T-helper 1 cell treated with Interleukin-12 subunit alpha and Interleukin-12 subunit beta and Interleukin-4 antibody, amounts not matched to agents 30 μg/mL and 1 μg/mL, for 36 hours (primary cell): ENCODE results near the gene OR12D1.
"Not testable (repeated sequence)": the region's sequence is repeated elsewhere in the genome, so short reads cannot be mapped to it uniquely, and the experiment has no call there.

Experiments used
- H3K27ac Mint-ChIP-seq: one replicate; pipeline ENCODE4 v1.8.0; 2021; ENCODE audit warnings: mild to moderate bottlenecking, mixed read lengths
- H3K27me3 Mint-ChIP-seq: one replicate; pipeline ENCODE4 v1.8.0; 2021; ENCODE audit warnings: low read depth, mixed read lengths
- H3K36me3 Mint-ChIP-seq: one replicate; pipeline ENCODE4 v1.8.0; 2021; ENCODE audit warnings: low read depth, mixed read lengths
- H3K4me1 Mint-ChIP-seq: one replicate; pipeline ENCODE4 v1.8.0; 2021; ENCODE audit warnings: low read depth, mixed read lengths
- H3K4me3 Mint-ChIP-seq: one replicate; pipeline ENCODE4 v1.8.0; 2021; ENCODE audit warnings: mild to moderate bottlenecking, moderate library complexity, mixed read lengths
- H3K9me3 Mint-ChIP-seq: one replicate; pipeline ENCODE4 v1.8.0; 2021; ENCODE audit warnings: mixed read lengths

The OR12D1 gene

GRCh38 chr6:29414588-29414987, at the start of gene OR12D1:
Gene OR12D1, plus strand, starts transcription at chr6:29414928.
- Mint-ChIP-seq H3K4me1 (no peaks in the 10 kb centered on the region), H3K27me3 (peaks cover 35% of the 10 kb centered on the region), H3K36me3 (no peaks in the 10 kb centered on the region), H3K9me3 (peaks cover 6% of the 10 kb centered on the region), H3K4me3 (no peak within 1 kb of the TSS), H3K27ac (no peak within 1 kb of the TSS)

- H3K27me3 Mint-ChIP-seq, result peaks cover 7% of the 10 kb centered on the region
Measured at GRCh38 chr6:29368765-29369164, 46.0 kb upstream of the OR12D1 start, which contains the start of gene OR5V1. Gene OR5V1, minus strand, starts transcription at chr6:29368865. Its CDS starts 12,670 bp downstream, at chr6:29356195.

GRCh38 chr6:29375191-29375590, 39.5 kb upstream of the OR12D1 start, which contains the start of gene OR12D3:
Gene OR12D3, minus strand, starts transcription at chr6:29375291. Its CDS starts 4 bp downstream, at chr6:29375287.
- H3K27ac Mint-ChIP-seq, result no peak within 1 kb of the TSS
- no peaks in the 10 kb centered on the region for H3K36me3 Mint-ChIP-seq
- H3K4me3 Mint-ChIP-seq, result no peak within 1 kb of the TSS
- no peaks in the 10 kb centered on the region for H3K4me1 Mint-ChIP-seq
- H3K9me3 Mint-ChIP-seq, result no peaks in the 10 kb centered on the region
- peaks cover 19% of the 10 kb centered on the region for H3K27me3 Mint-ChIP-seq

More at GRCh38 chr6:29368765-29369164, 46.0 kb upstream of the OR12D1 start, which contains the start of gene OR5V1:
- Mint-ChIP-seq H3K4me3 (no peak within 1 kb of the TSS), H3K36me3 (no peaks in the 10 kb centered on the region), H3K9me3 (no peaks in the 10 kb centered on the region), H3K4me1 (no peaks in the 10 kb centered on the region), H3K27ac (no peak within 1 kb of the TSS)

- Mint-ChIP-seq H3K27me3 (peaks cover 14% of the 10 kb centered on the region), H3K27ac (no peak overlapping the region), H3K4me1 (no peaks in the 10 kb centered on the region), H3K9me3 (no peaks in the 10 kb centered on the region), H3K36me3 (no peaks in the 10 kb centered on the region), H3K4me3 (no peak overlapping the region)
Measured at GRCh38 chr6:29376003-29376402, 38.7 kb upstream of the OR12D1 start.

DNA sequence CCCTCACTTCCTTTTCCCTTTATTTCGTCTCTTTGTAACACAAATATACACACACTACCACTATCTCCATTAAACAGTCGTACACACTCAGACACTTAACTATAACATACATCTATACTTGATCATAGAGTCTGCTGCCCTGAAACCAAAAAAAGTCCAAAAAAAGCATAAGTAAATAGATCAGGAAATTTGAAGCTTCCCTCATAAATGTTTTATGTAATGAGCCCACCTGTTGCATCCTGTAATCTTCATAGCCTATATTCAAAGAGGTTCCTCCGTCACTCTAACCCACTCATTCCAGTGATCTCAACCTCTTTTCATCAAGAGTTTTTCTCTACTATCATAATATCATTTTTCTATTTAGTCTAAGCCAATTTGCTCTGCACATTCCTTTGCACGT, 26.2 kb upstream of the OR12D1 start:
- no peaks in the 10 kb centered on the region for H3K4me1 Mint-ChIP-seq
- H3K9me3 Mint-ChIP-seq, result no peaks in the 10 kb centered on the region
- no peak overlapping the region for H3K4me3 Mint-ChIP-seq
- H3K36me3 Mint-ChIP-seq, result no peaks in the 10 kb centered on the region
- no peak overlapping the region for H3K27ac Mint-ChIP-seq
- peaks cover 4% of the 10 kb centered on the region for H3K27me3 Mint-ChIP-seq

DNA sequence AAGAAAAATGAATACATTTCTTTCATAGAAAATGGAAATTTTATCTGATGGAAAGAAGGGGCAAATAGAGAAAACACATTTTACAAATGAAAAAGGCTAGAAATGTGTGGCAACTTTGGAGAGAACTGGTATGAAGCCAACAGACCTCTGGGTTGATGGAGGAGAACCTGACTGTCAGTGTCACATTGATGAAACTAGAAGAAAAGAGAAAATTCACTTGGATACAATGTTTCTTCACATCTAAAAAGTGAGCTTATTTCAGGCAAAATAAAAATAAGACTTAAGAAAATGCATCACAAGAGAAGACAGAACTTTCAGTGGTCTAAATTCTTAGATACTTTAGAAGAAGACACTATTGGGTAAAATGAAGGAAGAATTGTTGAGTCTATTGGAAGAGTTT, 19.4 kb upstream of the OR12D1 start, which contains the start of gene OR12D2:
TSS of gene OR12D2 (plus strand) at position 301 of the 400 bp plus-strand sequence. CDS start 1,069 bp downstream, outside the sequence.
- Mint-ChIP-seq H3K27ac (no peak within 1 kb of the TSS), H3K4me1 (no peaks in the 10 kb centered on the region), H3K36me3 (no peaks in the 10 kb centered on the region), H3K4me3 (no peak within 1 kb of the TSS), H3K9me3 (no peaks in the 10 kb centered on the region), H3K27me3 (peaks cover 7% of the 10 kb centered on the region)

- H3K27ac Mint-ChIP-seq, result no peak overlapping the region
- H3K27me3 Mint-ChIP-seq, result peaks cover 6% of the 10 kb centered on the region
- no peaks in the 10 kb centered on the region for H3K9me3 Mint-ChIP-seq
- H3K36me3 Mint-ChIP-seq, result no peaks in the 10 kb centered on the region
- H3K4me1 Mint-ChIP-seq, result no peaks in the 10 kb centered on the region
- H3K4me3 Mint-ChIP-seq, result no peak overlapping the region
Measured at GRCh38 chr6:29399525-29399924, 15.2 kb upstream of the OR12D1 start.

DNA sequence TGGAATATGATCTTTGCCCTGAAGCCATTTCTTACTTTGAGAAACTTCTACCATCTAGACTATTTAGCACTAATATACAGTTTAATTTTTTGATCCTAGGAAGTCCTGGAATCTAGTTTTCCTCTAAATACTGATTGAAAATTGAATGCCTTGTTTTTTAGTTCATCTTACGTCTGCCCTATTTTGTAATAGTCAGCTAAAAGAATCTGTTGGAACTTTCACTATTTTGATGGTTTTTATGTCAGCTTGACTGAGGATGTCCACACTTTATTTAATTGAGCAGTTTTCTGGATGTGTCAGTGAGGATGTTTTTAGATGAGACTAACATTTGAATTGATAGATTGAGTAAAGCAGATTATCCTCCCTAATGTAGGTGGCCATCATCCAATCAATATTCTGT, 10.9 kb upstream of the OR12D1 start:
- Mint-ChIP-seq H3K36me3 (no peaks in the 10 kb centered on the region), H3K27me3 (peaks cover 3% of the 10 kb centered on the region), H3K4me1 (no peaks in the 10 kb centered on the region), H3K4me3 (no peak overlapping the region), H3K27ac (no peak overlapping the region), H3K9me3 (no peaks in the 10 kb centered on the region)

- Mint-ChIP-seq H3K4me1 (no peaks in the 10 kb centered on the region), H3K9me3 (no peaks in the 10 kb centered on the region), H3K4me3 (no peak overlapping the region), H3K27ac (no peak overlapping the region), H3K36me3 (no peaks in the 10 kb centered on the region), H3K27me3 (peaks cover 23% of the 10 kb centered on the region)
Measured at GRCh38 chr6:29419516-29419915, 4.8 kb downstream of the OR12D1 start.

- Mint-ChIP-seq H3K27me3 (peaks cover 9% of the 10 kb centered on the region), H3K4me3 (no peak overlapping the region), H3K9me3 (no peaks in the 10 kb centered on the region)
Measured at GRCh38 chr6:29424168-29424567, 9.4 kb downstream of the OR12D1 start.

DNA sequence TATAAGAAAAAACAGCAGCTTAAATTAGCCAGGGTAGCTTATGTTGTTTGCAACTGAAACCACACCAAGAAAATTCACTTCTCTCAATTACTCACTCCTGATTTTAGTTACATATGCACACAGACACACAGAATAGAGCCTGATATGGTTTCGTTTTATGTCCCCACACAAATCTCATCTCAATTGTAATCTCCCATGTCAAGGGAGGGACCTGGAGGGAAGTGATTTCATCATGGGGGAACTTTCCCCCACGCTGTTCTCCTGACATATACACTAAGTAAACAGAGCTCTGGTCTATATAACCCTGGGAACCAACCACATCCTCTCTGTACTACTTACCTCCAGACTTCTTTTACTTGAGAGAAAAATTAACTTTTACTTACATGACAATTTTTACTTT, 9.8 kb downstream of the OR12D1 start:
- no peaks in the 10 kb centered on the region for H3K9me3 Mint-ChIP-seq
- no peaks in the 10 kb centered on the region for H3K4me1 Mint-ChIP-seq
- H3K27ac Mint-ChIP-seq, result no peak overlapping the region
- H3K36me3 Mint-ChIP-seq, result no peaks in the 10 kb centered on the region
- peaks cover 8% of the 10 kb centered on the region for H3K27me3 Mint-ChIP-seq
- H3K4me3 Mint-ChIP-seq, result no peak overlapping the region

More at GRCh38 chr6:29424168-29424567, 9.4 kb downstream of the OR12D1 start:
- Mint-ChIP-seq H3K36me3 (no peaks in the 10 kb centered on the region), H3K27ac (no peak overlapping the region), H3K4me1 (no peaks in the 10 kb centered on the region)

- Mint-ChIP-seq H3K27ac (no peak overlapping the region), H3K4me1 (no peaks in the 10 kb centered on the region), H3K9me3 (no peaks in the 10 kb centered on the region), H3K36me3 (no peaks in the 10 kb centered on the region), H3K27me3 (peaks cover 7% of the 10 kb centered on the region), H3K4me3 (no peak overlapping the region)
Measured at GRCh38 chr6:29425075-29425474, 10.3 kb downstream of the OR12D1 start.

DNA sequence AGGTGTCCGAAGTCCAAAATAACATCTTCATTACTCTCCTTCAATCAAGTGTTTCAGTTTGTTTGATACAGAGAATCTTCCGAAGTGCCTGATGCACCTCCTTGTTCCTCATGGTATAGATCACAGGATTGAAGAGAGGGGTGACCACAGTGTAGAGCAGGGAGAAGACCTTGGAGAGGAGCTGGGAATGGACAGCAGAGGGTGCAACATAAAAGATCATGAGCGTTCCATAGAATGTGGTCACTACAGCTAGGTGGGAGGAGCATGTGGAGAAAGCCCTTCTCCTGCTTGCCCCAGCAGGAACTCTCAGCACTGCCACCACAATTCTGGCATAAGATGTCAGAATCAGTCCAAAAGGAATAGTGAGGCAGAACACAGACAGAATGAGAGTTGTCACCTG, 11.9 kb downstream of the OR12D1 start:
- Mint-ChIP-seq H3K27ac (no peak overlapping the region), H3K9me3 (no peaks in the 10 kb centered on the region), H3K27me3 (peaks cover 13% of the 10 kb centered on the region), H3K4me3 (no peak overlapping the region), H3K36me3 (no peaks in the 10 kb centered on the region), H3K4me1 (no peaks in the 10 kb centered on the region)

- not testable (repeated sequence) for H3K27ac Mint-ChIP-seq, H3K4me3 Mint-ChIP-seq, H3K9me3 Mint-ChIP-seq, H3K27me3 Mint-ChIP-seq, H3K4me1 Mint-ChIP-seq, H3K36me3 Mint-ChIP-seq
Measured at GRCh38 chr6:29436730-29437129, 22.0 kb downstream of the OR12D1 start.

GRCh38 chr6:29439006-29439405, 24.3 kb downstream of the OR12D1 start, which contains the start of gene OR10C1:
Gene OR10C1, plus strand, starts transcription at chr6:29439306. Its CDS starts 710 bp downstream, at chr6:29440016.
- Mint-ChIP-seq H3K4me3 (no peak within 1 kb of the TSS), H3K27me3 (peaks cover under 1% of the 10 kb centered on the region), H3K9me3 (no peaks in the 10 kb centered on the region)

DNA sequence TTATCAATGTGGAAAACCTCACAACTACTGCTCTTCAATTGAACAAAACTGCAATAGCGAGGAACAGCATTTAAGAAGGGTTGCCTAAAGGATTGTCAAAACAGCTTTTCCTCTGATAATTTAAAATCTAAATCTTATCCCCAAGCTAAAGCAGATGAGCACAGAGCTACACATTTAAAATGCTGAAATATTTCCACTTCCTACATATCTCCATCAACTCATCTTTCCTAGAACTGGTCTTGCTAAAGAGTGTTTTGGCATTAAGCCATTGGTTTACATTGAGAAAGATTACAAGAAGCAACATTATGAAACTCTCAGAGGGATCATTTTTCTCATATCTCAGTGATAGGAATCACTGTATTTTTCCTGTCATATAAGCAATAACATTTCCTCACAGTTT, 28.0 kb downstream of the OR12D1 start:
- no peak overlapping the region for H3K27ac Mint-ChIP-seq
- H3K36me3 Mint-ChIP-seq, result no peaks in the 10 kb centered on the region
- H3K4me1 Mint-ChIP-seq, result no peaks in the 10 kb centered on the region
- H3K4me3 Mint-ChIP-seq, result no peak overlapping the region
- peaks cover 16% of the 10 kb centered on the region for H3K27me3 Mint-ChIP-seq
- H3K9me3 Mint-ChIP-seq, result no peaks in the 10 kb centered on the region

More at GRCh38 chr6:29439006-29439405, 24.3 kb downstream of the OR12D1 start, which contains the start of gene OR10C1:
- no peak within 1 kb of the TSS for H3K27ac Mint-ChIP-seq
- H3K4me1 Mint-ChIP-seq, result no peaks in the 10 kb centered on the region
- H3K36me3 Mint-ChIP-seq, result no peaks in the 10 kb centered on the region
